DMS 273 (cell line): ENCODE measurements around the gene TGM3.

Experiments
- DNase-seq: peaks from one replicate; lab custom pipeline; 2025; ENCODE audit not compliant: unreplicated experiment; lab: John Stamatoyannopoulos, UW

TGM3 gene

GRCh38 chr20:2283706-2284423 is 11.9 kb upstream of the TGM3 start:
- DNase-seq = no peak

DNA sequence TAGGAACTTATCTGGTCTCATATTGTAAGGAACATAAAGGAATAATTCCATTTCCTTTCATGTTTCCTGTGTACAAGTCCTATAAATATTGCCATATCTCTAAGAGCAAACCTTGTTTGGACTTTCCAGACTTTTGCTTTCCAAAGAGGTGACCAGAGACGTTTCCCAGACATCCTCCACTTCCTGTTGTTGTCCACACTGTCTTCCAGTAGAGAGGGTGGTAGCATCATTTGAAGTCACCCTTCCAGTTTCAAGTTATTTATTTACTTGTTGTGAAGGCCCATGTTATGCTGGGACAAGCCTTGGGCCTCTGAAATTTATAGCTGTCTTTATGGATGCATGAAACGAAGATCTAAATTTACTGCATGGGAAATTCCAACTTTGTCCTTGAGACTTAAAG is 10.6 kb upstream of the TGM3 start:
- DNase-seq = no peak

DNA sequence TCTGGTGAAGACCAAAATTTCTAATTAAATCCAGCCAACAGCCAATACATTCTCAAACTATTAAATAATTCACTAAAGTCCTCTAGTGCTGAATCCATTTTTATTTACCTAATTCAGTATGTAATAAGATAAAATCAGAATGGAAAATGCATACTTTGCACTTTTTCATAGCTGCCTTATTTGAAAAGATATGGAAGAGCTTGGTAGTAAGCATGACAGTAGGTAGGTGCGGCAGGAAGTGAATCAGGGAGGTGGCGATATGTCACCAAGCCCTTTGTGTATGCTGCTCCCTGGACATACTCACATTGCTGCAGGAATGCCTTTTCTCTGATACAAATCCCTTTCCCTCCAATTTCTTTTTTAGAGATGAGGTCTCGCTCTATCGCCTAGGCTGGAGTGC is 10.2 kb upstream of the TGM3 start:
- DNase-seq = no peak

DNA sequence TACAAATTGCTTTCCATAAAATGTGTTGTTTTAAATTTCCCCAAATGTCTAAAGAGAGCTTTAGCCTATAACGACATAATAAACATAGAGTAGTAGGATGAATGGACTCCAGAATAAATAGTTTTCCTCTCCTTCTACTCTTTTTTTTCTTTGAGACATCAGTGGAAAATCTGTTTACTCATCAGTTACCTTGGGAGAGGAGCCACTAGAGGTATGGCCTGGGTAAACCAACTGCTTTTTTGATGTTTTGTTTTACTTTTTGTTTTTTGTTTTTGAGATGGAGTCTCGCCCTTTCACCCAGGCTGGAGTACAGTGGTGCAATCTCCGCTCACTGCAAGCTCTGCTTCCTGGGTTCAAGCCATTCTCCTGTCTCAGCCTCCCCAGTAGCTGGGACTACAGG is 8.3 kb upstream of the TGM3 start:
- no peak for DNase-seq

- no peak for DNase-seq
Measured at GRCh38 chr20:2289475-2289874, 6.3 kb upstream of the TGM3 start.

GRCh38 chr20:2290486-2290885 is 5.3 kb upstream of the TGM3 start:
- no peak for DNase-seq

- DNase-seq = no peak
Measured at GRCh38 chr20:2292416-2293110, 3.2 kb upstream of the TGM3 start.

- no peak for DNase-seq
Measured at GRCh38 chr20:2293486-2293885, 2.3 kb upstream of the TGM3 start.

DNA sequence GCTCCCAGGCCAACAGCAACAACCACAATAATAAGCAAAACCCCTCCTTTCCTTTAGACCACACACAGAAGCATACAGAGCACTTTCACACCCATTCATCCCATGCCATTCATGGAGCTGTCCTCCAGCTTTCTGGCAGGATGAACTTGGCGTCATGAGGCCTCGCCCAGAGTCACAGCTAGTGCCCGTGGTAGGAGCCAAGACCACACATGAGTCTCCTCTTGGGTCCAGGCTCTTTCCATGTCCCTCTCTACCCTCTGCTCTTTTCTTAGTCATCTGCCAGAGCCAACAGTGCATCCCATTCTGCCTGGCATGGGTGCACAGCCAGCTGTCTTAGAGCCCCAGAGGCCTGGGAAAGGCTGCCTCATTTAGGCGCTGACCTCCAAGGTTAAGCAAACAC is 1.8 kb upstream of the TGM3 start:
- DNase-seq = no peak

- DNase-seq = no peak
Measured at GRCh38 chr20:2295286-2295685, 515 bp upstream of the TGM3 start.

DNA sequence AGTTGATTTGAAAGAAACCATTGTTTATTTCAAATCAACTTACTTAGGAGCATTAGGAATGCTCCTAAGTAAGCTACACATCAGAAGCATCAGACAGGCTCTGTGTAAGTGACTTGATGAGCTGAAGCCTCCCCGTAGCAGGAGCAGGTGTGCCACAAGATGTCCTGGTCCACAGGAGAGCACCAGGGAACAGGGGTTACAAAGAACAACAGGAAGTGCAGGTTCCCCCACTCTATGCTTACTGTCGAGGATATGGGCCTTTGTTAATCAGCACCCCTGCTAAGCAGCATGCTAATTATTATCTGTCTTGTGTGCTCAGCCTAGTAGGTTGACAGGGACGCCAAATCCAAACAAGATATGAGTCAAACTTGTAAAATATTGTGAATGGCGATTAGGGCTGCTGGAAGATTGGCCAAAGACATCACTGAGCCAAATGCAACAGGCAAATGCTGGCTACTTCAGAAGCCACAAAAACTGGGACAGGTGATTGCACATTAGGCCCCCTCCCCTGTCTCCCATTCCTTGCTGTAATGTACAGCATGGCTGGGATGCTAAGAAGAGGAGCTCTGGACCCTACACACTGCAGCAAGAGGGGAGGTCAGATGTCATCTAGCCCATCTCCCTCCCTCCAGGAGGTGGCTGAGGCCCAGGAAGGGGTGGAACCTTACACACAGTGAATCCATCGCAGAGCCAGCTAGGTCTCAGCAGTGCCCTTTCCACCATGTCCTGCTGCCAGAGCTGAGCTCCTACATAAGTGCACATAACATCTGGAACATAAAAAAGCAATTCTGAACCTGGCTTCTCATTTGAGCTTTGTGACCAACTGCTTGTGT is 939 bp downstream of the TGM3 start:
- DNase-seq = no peak

DNA sequence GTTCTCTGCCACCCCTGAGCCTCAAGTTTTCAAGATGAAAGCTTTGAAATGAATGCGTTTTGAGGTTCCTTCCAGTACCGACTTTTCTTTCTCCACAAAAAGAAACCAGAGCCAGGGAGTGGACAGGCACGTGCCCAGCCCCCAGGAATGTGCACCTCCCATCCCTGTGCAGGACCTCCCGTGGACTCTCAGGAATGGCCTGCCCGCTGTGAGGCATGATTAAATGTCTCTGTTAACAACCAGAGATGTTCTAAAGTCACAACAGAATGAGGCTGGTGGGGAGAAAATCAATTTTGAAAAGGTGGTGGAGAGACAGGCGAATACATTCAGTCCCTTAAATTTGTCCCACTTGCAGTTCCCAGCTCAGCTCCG is 1.5 kb downstream of the TGM3 start:
- no peak for DNase-seq

GRCh38 chr20:2298116-2298515 is 2.3 kb downstream of the TGM3 start:
- DNase-seq = no peak

DNA sequence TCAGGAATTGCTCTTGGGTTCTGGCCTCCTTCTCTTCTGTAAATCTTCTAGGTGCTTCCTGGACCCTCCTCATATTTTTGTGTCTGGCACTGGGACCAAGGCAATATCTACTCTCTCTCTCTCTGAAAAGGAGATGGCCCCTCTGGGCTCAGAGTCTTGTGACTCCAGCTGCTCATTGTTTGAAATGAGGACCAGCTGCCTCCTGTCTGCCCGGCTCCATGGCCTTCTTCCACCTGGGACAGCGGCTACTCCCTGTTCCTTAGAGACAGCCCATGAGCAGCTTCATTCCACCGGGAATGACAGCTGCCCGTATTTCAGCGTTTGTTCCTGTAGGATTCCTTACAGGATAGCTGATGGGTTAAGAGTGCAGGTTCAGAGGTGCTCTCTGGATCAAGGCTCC is 2.9 kb downstream of the TGM3 start:
- no peak for DNase-seq

- peak; percentile 9 for DNase-seq
Measured at GRCh38 chr20:2299301-2299700, 3.5 kb downstream of the TGM3 start.

DNA sequence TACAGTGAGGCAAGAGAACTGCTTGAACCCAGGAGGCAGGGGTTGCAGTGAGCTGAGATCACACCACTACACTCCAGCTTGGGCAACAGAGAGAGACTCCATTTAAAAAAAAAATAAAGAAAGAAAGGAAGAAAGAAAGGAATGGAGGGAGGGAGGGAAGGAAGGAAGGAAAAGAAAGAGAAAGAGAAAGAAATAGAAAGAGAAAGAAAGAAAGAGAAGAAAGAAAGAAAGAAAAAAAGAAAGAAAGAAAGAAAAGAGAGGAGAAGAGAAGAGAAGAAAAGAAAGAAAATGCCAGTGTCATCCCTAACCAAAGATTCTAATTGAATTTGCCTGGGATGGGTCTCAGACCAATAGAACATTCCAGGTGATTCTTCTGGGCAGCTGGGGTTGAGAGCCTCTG is 4.2 kb downstream of the TGM3 start:
- DNase-seq = no peak

GRCh38 chr20:2300420-2300819 is 4.6 kb downstream of the TGM3 start:
- DNase-seq = no peak

DNA sequence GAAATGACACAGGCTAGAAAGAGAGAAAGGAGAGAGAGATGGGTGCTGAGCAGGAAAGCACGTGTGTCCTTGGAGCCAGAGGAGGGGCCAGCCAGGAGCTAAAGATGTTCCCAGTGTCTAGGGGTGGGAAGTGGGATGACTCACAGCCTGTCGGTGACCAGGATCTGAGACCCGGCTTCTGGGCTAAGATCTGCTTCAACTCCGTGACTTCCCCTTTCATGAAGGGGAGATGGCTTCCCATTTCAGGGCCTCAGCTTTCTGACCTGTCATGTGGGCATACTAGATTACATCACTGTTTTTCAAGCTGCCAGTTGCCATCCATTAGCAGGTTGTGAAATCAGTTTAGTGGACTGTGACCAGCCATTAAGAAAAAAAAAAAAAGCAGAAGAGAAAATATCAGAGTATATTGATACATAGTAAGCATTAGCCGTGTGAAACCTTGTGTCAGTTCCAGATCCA is 5.4 kb downstream of the TGM3 start:
- DNase-seq = no peak

DNA sequence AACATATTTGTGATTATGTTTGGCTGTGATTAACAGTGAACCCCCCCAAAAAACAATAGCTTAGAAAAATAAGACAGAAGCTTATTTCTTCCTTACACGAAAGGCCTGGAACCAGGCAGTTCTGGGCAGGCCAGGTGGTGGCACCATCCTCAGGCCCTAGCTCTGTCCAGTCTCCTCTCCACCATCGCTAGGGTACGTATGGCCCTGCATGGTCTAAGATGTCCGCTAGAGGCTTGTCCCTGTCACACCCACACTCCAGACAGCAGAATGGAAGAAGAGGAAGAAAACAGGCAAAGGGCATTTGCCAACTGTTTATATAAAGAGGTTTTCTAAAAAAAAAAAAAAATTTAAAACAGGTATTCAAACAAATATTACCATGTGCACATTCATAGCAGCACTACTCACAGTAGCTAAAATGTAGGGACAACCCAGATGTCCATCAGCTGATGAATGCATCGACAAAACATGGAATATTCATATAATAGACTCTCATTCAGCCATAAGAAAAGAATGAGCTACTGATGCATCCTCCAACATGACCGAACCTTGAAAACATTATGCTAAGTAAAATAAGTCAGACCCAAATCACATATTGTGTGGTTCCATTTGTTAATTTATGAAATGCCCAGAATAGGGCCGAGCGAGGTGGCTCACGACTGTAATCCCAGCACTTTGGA is 6.7 kb downstream of the TGM3 start:
- DNase-seq = no peak

DNA sequence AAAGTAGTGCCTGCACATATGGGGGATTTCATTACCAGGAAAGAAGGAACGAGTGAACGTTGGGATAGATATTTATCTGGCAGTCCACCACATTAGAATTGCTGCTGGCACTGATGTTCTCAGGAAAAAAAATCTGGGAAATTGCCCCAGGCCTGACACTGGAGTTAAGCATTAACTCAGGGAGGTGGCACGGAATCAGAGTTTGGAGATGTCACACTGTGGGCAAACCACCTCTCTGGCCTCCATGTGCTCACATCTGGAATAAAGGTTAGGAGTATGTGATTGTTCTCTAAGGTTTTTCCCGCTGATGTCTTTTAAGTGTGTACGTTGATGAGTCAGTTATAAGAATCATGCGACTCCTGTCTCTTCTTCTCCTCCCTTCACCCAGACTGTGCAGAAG is 7.9 kb downstream of the TGM3 start:
- no peak for DNase-seq

DNA sequence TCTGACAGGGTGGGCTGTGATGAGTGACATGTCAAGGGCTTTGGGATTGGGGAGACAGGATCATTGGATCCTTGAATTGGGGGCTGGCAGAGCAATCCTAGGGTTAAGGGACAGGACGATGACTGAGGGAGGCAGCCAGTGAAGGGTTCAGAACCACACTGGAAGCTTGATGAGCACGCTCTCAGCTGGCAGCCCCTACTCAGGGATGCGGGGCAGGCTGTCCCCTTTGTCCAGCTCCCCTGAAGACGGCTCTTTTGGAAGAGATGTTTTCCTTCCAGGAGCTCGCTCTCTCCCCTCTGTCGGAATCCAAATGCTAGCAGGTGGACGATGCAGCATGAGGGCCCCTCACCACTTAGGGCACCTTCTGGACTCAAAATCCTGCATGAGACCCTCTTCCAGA is 8.4 kb downstream of the TGM3 start:
- DNase-seq = no peak
